Keratinocyte (primary cell): ENCODE data around the gene SPHK2. TPM values are rescaled to one million over a fixed set of nuclear protein-coding genes. Genes with fewer than 3 reads are reported as not detected.

ENCODE experiments used
- DNase-seq: peaks from one replicate; pipeline ENCODE4 v3.0.0-alpha.2; 2011; ENCODE audit warnings: low read depth, missing footprints, low spot score
- FAIRE-seq: peaks from 2 replicates; lab custom pipeline; 2011; peaks lifted over from hg19 to GRCh38; lab: Jason Lieb, UNC
- H2AFZ ChIP-seq: 2 replicates; pipeline ENCODE4 v1.6.0; 2012; ENCODE audit warnings: low read length, control low read depth, inconsistent platforms; ENCODE audit not compliant: control insufficient read depth
- H3K27ac ChIP-seq: 2 replicates; pipeline ENCODE4 v1.5.1; 2011; ENCODE audit warnings: low read length; ENCODE audit not compliant: control insufficient read depth, insufficient read depth
- H3K27me3 ChIP-seq: 3 replicates; pipeline ENCODE4 v1.6.0; 2011; ENCODE audit warnings: low read length; ENCODE audit not compliant: control insufficient read depth, insufficient read depth; ENCODE audit errors: extremely low read depth
- H3K36me3 ChIP-seq, 2 experiments: 2 replicates in 1 of 2; 3 replicates in 1 of 2; pipeline ENCODE4 v1.5.1; 2011; ENCODE audit warnings: low read length in 2 of 2, mild to moderate bottlenecking in 1 of 2; ENCODE audit not compliant: control insufficient read depth in 2 of 2, insufficient read depth in 2 of 2; ENCODE audit errors: extremely low read depth in 1 of 2
- H3K4me1 ChIP-seq: 3 replicates; pipeline ENCODE4 v1.5.1; 2011; ENCODE audit warnings: low read length; ENCODE audit not compliant: control insufficient read depth, insufficient read depth; ENCODE audit errors: extremely low read depth
- H3K4me2 ChIP-seq: 3 replicates; pipeline ENCODE4 v1.6.0; 2011; ENCODE audit warnings: low read depth, low read length; ENCODE audit not compliant: control insufficient read depth, insufficient read depth; ENCODE audit errors: extremely low read depth
- H3K4me3 ChIP-seq, 3 experiments: fragments of 200-600 bp in 1 of 3; sonication (generic) in 1 of 3; 2 replicates in 2 of 3; 3 replicates in 1 of 3; pipeline ENCODE4 v1.5.1; 2011 to 2016; ENCODE audit warnings: low read length in 3 of 3, mild to moderate bottlenecking in 3 of 3, control low read depth in 2 of 3, inconsistent platforms in 1 of 3, low read depth in 1 of 3, mixed read lengths in 1 of 3, mixed run types in 1 of 3, moderate library complexity in 1 of 3; ENCODE audit not compliant: control insufficient read depth in 2 of 3, insufficient read depth in 2 of 3; ENCODE audit errors: extremely low read depth in 1 of 3
- H3K79me2 ChIP-seq: 2 replicates; pipeline ENCODE4 v1.6.0; 2012; ENCODE audit warnings: low read length; ENCODE audit not compliant: control insufficient read depth, insufficient read depth
- H3K9ac ChIP-seq: 3 replicates; pipeline ENCODE4 v1.6.0; 2011; ENCODE audit warnings: low read length; ENCODE audit not compliant: control insufficient read depth, insufficient read depth; ENCODE audit errors: extremely low read depth
- H3K9me1 ChIP-seq: 3 replicates; pipeline ENCODE4 v1.6.0; 2011; ENCODE audit warnings: low read length; ENCODE audit not compliant: control insufficient read depth, insufficient read depth; ENCODE audit errors: extremely low read depth
- H3K9me3 ChIP-seq: 2 replicates; pipeline ENCODE4 v1.5.1; 2012; ENCODE audit warnings: low read depth, low read length; ENCODE audit not compliant: control insufficient read depth
- H4K20me1 ChIP-seq: 3 replicates; pipeline ENCODE4 v1.6.0; 2011; ENCODE audit warnings: low read length; ENCODE audit not compliant: control insufficient read depth, insufficient read depth; ENCODE audit errors: extremely low read depth
- EZH2 ChIP-seq: IDR thresholded peaks from one replicate; pipeline ENCODE4 v1.6.1; 2012; ENCODE audit warnings: inconsistent platforms, mild to moderate bottlenecking, low read length, moderate library complexity
- dilution Hi-C: fragments of 300-500 bp; cut with MboI; formaldehyde crosslinking; loops from one replicate; pipeline ENCODE4 v1.7.0; 2020; ENCODE audit warnings: low sequenced_read_pairs; ENCODE audit not compliant: extremely low pct_ligation_motif_present
- polyA plus RNA-seq, 5 experiments: library from polyadenylated mRNA; depleted of rRNA in 3 of 5; stranded (reverse) in 3 of 5; stranded (forward) in 1 of 5; unstranded in 1 of 5; fragments of >200 nt; gene quantifications; 1 replicate in 1 of 5; 2 replicates in 3 of 5; 3 replicates in 1 of 5; pipeline versions ENCODE4 v1.2.1 to v1.2.3, GENCODE V29; 2011 to 2012; ENCODE audit warnings: missing spikeins in 2 of 5, low read depth in 1 of 5, low replicate concordance in 1 of 5
- TF ChIP-seq, protein P1 (sequence below), 3 experiments: IDR thresholded peaks in 1 of 3; conservative IDR thresholded peaks in 1 of 3; optimal IDR thresholded peaks in 1 of 3; 2 replicates in 2 of 3; 3 replicates in 1 of 3; pipeline versions ENCODE3 to v1.5.1; 2011; ENCODE audit warnings: low read length in 3 of 3, mild to moderate bottlenecking in 3 of 3, moderate library complexity in 2 of 3, control low read depth in 1 of 3, inconsistent platforms in 1 of 3; ENCODE audit not compliant: insufficient read depth in 2 of 3; ENCODE audit errors: extremely low read depth in 1 of 3

The SPHK2 gene
- polyA plus RNA-seq, 1 donor (not counting 4 experiments of a cell fraction or from before 2014, with no cell fraction given): 2.8 TPM

DNA sequence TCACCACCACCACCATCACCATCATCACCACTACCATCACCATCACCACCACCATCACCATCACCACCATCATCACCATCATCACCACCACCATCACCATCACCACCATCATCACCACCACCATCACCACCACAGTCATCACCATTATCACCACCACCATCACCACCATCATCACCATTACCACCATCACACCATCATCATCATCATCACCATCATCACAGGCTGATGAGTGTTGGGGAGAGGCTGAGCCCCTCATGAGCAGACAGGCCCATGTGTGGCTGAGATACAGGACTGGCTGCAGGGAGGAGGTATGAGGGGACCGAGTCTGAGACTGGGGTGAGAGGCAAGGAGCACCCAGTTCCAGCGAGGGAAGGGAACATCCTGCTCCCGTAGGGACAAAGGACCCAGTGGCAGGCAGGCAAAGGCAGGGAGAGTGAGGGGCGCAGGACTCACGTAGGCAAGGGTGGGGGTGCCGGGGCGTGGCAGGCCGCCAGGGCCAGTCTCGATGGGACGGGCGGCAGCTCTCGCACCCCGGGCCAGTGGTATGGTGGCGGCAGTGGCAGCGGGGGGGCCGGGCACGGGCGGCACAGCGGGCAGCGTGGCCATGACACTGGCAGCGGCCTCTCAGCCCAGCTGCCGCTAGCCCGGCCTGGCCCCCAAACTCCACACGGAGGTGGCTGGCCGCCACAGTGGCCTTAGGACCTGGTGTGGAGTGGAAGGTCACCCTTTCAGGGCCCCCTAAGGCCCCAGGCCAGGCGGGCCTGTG lies 50.8 kb downstream of the SPHK2 start:
- no peak for DNase-seq
- Histone ChIP-seq H3K36me3 (no peaks in the 10 kb centered on the region), H3K27ac (no peak overlapping the region), H3K4me1 (no peaks in the 10 kb centered on the region), H3K4me2 (no peak overlapping the region), H3K4me3 (no peak overlapping the region), H3K9me3 (no peaks in the 10 kb centered on the region), H2AFZ (no peak overlapping the region), H4K20me1 (no peaks in the 10 kb centered on the region), H3K27me3 (no peaks in the 10 kb centered on the region), H3K9ac (no peak overlapping the region), H3K79me2 (no peaks in the 10 kb centered on the region), H3K9me1 (no peaks in the 10 kb centered on the region)
- FAIRE-seq: no peak
- dilution Hi-C loops: no loop called here
- TF ChIP-seq, protein P1, sequence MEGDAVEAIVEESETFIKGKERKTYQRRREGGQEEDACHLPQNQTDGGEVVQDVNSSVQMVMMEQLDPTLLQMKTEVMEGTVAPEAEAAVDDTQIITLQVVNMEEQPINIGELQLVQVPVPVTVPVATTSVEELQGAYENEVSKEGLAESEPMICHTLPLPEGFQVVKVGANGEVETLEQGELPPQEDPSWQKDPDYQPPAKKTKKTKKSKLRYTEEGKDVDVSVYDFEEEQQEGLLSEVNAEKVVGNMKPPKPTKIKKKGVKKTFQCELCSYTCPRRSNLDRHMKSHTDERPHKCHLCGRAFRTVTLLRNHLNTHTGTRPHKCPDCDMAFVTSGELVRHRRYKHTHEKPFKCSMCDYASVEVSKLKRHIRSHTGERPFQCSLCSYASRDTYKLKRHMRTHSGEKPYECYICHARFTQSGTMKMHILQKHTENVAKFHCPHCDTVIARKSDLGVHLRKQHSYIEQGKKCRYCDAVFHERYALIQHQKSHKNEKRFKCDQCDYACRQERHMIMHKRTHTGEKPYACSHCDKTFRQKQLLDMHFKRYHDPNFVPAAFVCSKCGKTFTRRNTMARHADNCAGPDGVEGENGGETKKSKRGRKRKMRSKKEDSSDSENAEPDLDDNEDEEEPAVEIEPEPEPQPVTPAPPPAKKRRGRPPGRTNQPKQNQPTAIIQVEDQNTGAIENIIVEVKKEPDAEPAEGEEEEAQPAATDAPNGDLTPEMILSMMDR (optimal IDR thresholded peaks at IDR 0.05 in 1 of 3, IDR thresholded peaks at IDR 0.05 in 1 of 3, conservative IDR thresholded peaks at IDR 0.05 in 1 of 3; ENCODE audit: extremely low read depth in 1 of 3, insufficient read depth in 2 of 3, low read length in 3 of 3): no peak
- TF ChIP-seq EZH2: no peak

- FAIRE-seq: no peak
- H2AFZ ChIP-seq: no peak overlapping the region
- H3K27me3 ChIP-seq: no peaks in the 10 kb centered on the region
- H4K20me1 ChIP-seq: no peaks in the 10 kb centered on the region
- H3K9me3 ChIP-seq: no peaks in the 10 kb centered on the region
- no peak overlapping the region for H3K4me2 ChIP-seq
- no peaks in the 10 kb centered on the region for H3K36me3 ChIP-seq
- H3K27ac ChIP-seq: no peak overlapping the region
- no peaks in the 10 kb centered on the region for H3K9me1 ChIP-seq
- no peaks in the 10 kb centered on the region for H3K79me2 ChIP-seq
- H3K9ac ChIP-seq: no peak overlapping the region
- no peak overlapping the region for H3K4me3 ChIP-seq
- TF ChIP-seq EZH2: no peak
- TF ChIP-seq, protein P1 (optimal IDR thresholded peaks at IDR 0.05 in 1 of 3, IDR thresholded peaks at IDR 0.05 in 1 of 3, conservative IDR thresholded peaks at IDR 0.05 in 1 of 3; ENCODE audit: extremely low read depth in 1 of 3, insufficient read depth in 2 of 3, low read length in 3 of 3): no peak
- no peak for DNase-seq
- dilution Hi-C loops: no loop called here
- H3K4me1 ChIP-seq: no peaks in the 10 kb centered on the region
These were observed 51.6 kb downstream of the SPHK2 start for GRCh38 chr19:48670699-48671445.
